Neural progenitor cell (in vitro differentiated cells): ENCODE data around the gene GNAZ. TPM values are rescaled to one million over a fixed set of nuclear protein-coding genes. Genes with fewer than 3 reads are reported as not detected.

Source experiments
- DNase-seq: peaks from one replicate; pipeline ENCODE4 v3.0.0-alpha.2; 2016; ENCODE audit warnings: low spot score
- H2AFZ ChIP-seq: fragments of 200-600 bp; sonication (generic); replicated peaks from 2 replicates; pipeline ENCODE4 v1.6.1; 2016; ENCODE audit warnings: antibody characterized with exemption
- H3F3A ChIP-seq: fragments of 200-600 bp; sonication (generic); 2 replicates; pipeline ENCODE4 v1.6.1; 2016; ENCODE audit warnings: antibody characterized with exemption, low read depth
- H3K27ac ChIP-seq: fragments of 200-600 bp; sonication (generic); 2 replicates; pipeline ENCODE4 v1.5.1; 2016; ENCODE audit warnings: mild to moderate bottlenecking
- H3K27me3 ChIP-seq: fragments of 200-600 bp; sonication (generic); 2 replicates; pipeline ENCODE4 v1.6.1; 2016; ENCODE audit warnings: mild to moderate bottlenecking, moderate library complexity
- H3K36me3 ChIP-seq: fragments of 200-600 bp; sonication (generic); 2 replicates; pipeline ENCODE4 v1.5.1; 2016
- H3K4me1 ChIP-seq: fragments of 200-600 bp; sonication (generic); 2 replicates; pipeline ENCODE4 v1.6.1; 2016; ENCODE audit warnings: mixed run types
- H3K4me2 ChIP-seq: fragments of 200-600 bp; sonication (generic); 2 replicates; pipeline ENCODE4 v1.6.1; 2016
- H3K4me3 ChIP-seq: fragments of 200-600 bp; sonication (generic); 2 replicates; pipeline ENCODE4 v1.5.1; 2016
- H3K79me2 ChIP-seq: fragments of 200-600 bp; sonication (generic); 2 replicates; pipeline ENCODE4 v1.6.1; 2016; ENCODE audit warnings: low read depth
- H3K9ac ChIP-seq: fragments of 200-600 bp; sonication (generic); 2 replicates; pipeline ENCODE4 v1.6.1; 2016
- H3K9me3 ChIP-seq: fragments of 200-600 bp; sonication (generic); 2 replicates; pipeline ENCODE4 v1.5.1; 2016; ENCODE audit warnings: low read depth
- H4K20me1 ChIP-seq: fragments of 200-600 bp; sonication (generic); 2 replicates; pipeline ENCODE4 v1.6.1; 2016; ENCODE audit warnings: low read depth
- H3K27ac Mint-ChIP-seq: 3 replicates; pipeline ENCODE4 v1.8.0; 2021; ENCODE audit warnings: mixed read lengths
- H3K27me3 Mint-ChIP-seq: 2 replicates; pipeline ENCODE4 v1.8.0; 2022; ENCODE audit warnings: low read depth, mild to moderate bottlenecking, inconsistent platforms, moderate library complexity, mixed read lengths; ENCODE audit not compliant: insufficient read depth
- H3K36me3 Mint-ChIP-seq: 3 replicates; pipeline ENCODE4 v1.8.0; 2021; ENCODE audit warnings: mixed read lengths
- H3K4me1 Mint-ChIP-seq: 3 replicates; pipeline ENCODE4 v1.8.0; 2021; ENCODE audit warnings: mixed read lengths
- H3K4me3 Mint-ChIP-seq: 3 replicates; pipeline ENCODE4 v1.8.0; 2021; ENCODE audit warnings: mild to moderate bottlenecking, moderate library complexity, mixed read lengths
- H3K9me3 Mint-ChIP-seq: 3 replicates; pipeline ENCODE4 v1.8.0; 2020; ENCODE audit warnings: mixed read lengths
- CTCF ChIP-seq: fragments of 200-600 bp; sonication (generic); IDR thresholded peaks from 2 replicates; pipeline ENCODE4 v1.5.1; 2017; ENCODE audit warnings: antibody characterized with exemption, mild to moderate bottlenecking
- EZH2 ChIP-seq: fragments of 200-600 bp; sonication (generic); IDR thresholded peaks from 2 replicates; pipeline ENCODE4 v1.6.1; 2017; ENCODE audit warnings: antibody characterized with exemption, mild to moderate bottlenecking, moderate library complexity
- EZH2phosphoT487 ChIP-seq: fragments of 200-600 bp; sonication (generic); IDR thresholded peaks from 2 replicates; pipeline ENCODE4 v1.6.1; 2017; ENCODE audit warnings: antibody characterized with exemption
- total RNA-seq: library from RNA; depleted of rRNA; stranded (reverse); fragments of >200 nt; gene quantifications from 2 replicates; pipeline ENCODE4 v1.2.3, GENCODE V29; 2015; ENCODE audit warnings: low replicate concordance

Gene GNAZ
- total RNA-seq, 1 donor from 2014 or later: 16.5 TPM

- Histone ChIP-seq H3K36me3 (no peaks in the 10 kb centered on the region), H3K79me2 (no peaks in the 10 kb centered on the region), H3K9ac (no peak overlapping the region), H3K9me3 (no peaks in the 10 kb centered on the region), H2AFZ (no peak overlapping the region), H3K4me3 (no peak overlapping the region), H3K4me2 (no peak overlapping the region), H3K27ac (no peak overlapping the region), H3K4me1 (peaks cover 10% of the 10 kb centered on the region), H3F3A (no peaks in the 10 kb centered on the region), H4K20me1 (peaks cover 91% of the 10 kb centered on the region), H3K27me3 (no peaks in the 10 kb centered on the region)
- Mint-ChIP-seq H3K27me3 (no peaks in the 10 kb centered on the region), H3K27ac (peak overlapping the region; percentile 54), H3K4me1 (peaks cover 38% of the 10 kb centered on the region), H3K4me3 (no peak overlapping the region), H3K9me3 (no peaks in the 10 kb centered on the region), H3K36me3 (peaks cover 7% of the 10 kb centered on the region)
- no peak for DNase-seq
- TF ChIP-seq EZH2phosphoT487 (no peak), CTCF (no peak), EZH2 (no peak)
Observed at GRCh38 chr22:23095733-23096342, 25.5 kb downstream of the GNAZ start.

GRCh38 chr22:23097412-23098229, 27.3 kb downstream of the GNAZ start:
- peaks cover 35% of the 10 kb centered on the region for H3K4me1 Mint-ChIP-seq
- Histone ChIP-seq H3K79me2 (no peaks in the 10 kb centered on the region), H3K27me3 (no peaks in the 10 kb centered on the region), H3K9ac (no peak overlapping the region), H3F3A (no peaks in the 10 kb centered on the region), H4K20me1 (peaks cover 96% of the 10 kb centered on the region), H3K4me2 (no peak overlapping the region), H3K36me3 (no peaks in the 10 kb centered on the region), H2AFZ (no peak overlapping the region), H3K27ac (no peak overlapping the region), H3K9me3 (no peaks in the 10 kb centered on the region), H3K4me1 (peaks cover 10% of the 10 kb centered on the region), H3K4me3 (no peak overlapping the region)
- no peaks in the 10 kb centered on the region for H3K9me3 Mint-ChIP-seq
- TF ChIP-seq CTCF (no peak), EZH2phosphoT487 (no peak), EZH2 (no peak)
- H3K36me3 Mint-ChIP-seq: peaks cover 7% of the 10 kb centered on the region
- no peak for DNase-seq
- no peak overlapping the region for H3K4me3 Mint-ChIP-seq
- H3K27me3 Mint-ChIP-seq: no peaks in the 10 kb centered on the region
- H3K27ac Mint-ChIP-seq: peak overlapping the region; percentile 39

- Mint-ChIP-seq H3K36me3 (peaks cover 7% of the 10 kb centered on the region), H3K4me1 (peaks cover 32% of the 10 kb centered on the region), H3K9me3 (no peaks in the 10 kb centered on the region), H3K4me3 (no peak overlapping the region), H3K27me3 (no peaks in the 10 kb centered on the region), H3K27ac (peak overlapping the region; percentile 39)
- H3K27ac ChIP-seq: no peak overlapping the region
- no peak overlapping the region for H3K9ac ChIP-seq
- peaks cover 93% of the 10 kb centered on the region for H4K20me1 ChIP-seq
- H3K4me3 ChIP-seq: no peak overlapping the region
- no peak for DNase-seq
- H3K9me3 ChIP-seq: no peaks in the 10 kb centered on the region
- no peaks in the 10 kb centered on the region for H3K79me2 ChIP-seq
- no peaks in the 10 kb centered on the region for H3K27me3 ChIP-seq
- H3K4me2 ChIP-seq: no peak overlapping the region
- no peaks in the 10 kb centered on the region for H3F3A ChIP-seq
- no peak overlapping the region for H2AFZ ChIP-seq
- H3K4me1 ChIP-seq: peaks cover 10% of the 10 kb centered on the region
- no peaks in the 10 kb centered on the region for H3K36me3 ChIP-seq
- no peak for TF ChIP-seq EZH2phosphoT487
- TF ChIP-seq EZH2: no peak
- no peak for TF ChIP-seq CTCF
Observed at GRCh38 chr22:23098230-23098705, 27.9 kb downstream of the GNAZ start.
